WTC11 (cell line): ENCODE results near the gene APOA4. TPM values are rescaled to one million over a fixed set of nuclear protein-coding genes. Genes with fewer than 3 reads are reported as not detected.

Experiments
- ATAC-seq: fragments of 200-7000 bp; cut with Tn5 transposase; 2 replicates; pipeline ENCODE4 v1.10.0; 2021; ENCODE audit warnings: mild to moderate bottlenecking, moderate library complexity
- CTCF ChIA-PET: fragments of 300-600 bp; sonication (Branson Sonifier 250); formaldehyde crosslinking; loops from one replicate; lab custom pipeline; 2021; ENCODE audit warnings: antibody characterized with exemption; lab: Charles Lee
- POLR2A ChIA-PET: fragments of 350-600 bp; sonication (Branson Sonifier 250); formaldehyde crosslinking; loops from one replicate; lab custom pipeline; 2021; ENCODE audit warnings: antibody characterized with exemption; lab: Charles Lee
- DNase-seq: peaks from one replicate; pipeline ENCODE4 v3.0.0; 2021; ENCODE audit warnings: low spot score
- H3K27ac Mint-ChIP-seq: 2 replicates; pipeline ENCODE4 v1.8.0; 2021; ENCODE audit warnings: mixed read lengths
- H3K27me3 Mint-ChIP-seq: 2 replicates; pipeline ENCODE4 v1.8.0; 2021; ENCODE audit warnings: low read depth, mild to moderate bottlenecking, moderate library complexity, mixed read lengths
- H3K36me3 Mint-ChIP-seq: 2 replicates; pipeline ENCODE4 v1.8.0; 2021; ENCODE audit warnings: mixed read lengths
- H3K4me1 Mint-ChIP-seq: 2 replicates; pipeline ENCODE4 v1.8.0; 2022; ENCODE audit warnings: mixed read lengths
- H3K4me3 Mint-ChIP-seq: 2 replicates; pipeline ENCODE4 v1.8.0; 2021; ENCODE audit warnings: mild to moderate bottlenecking, moderate library complexity, mixed read lengths
- H3K9me3 Mint-ChIP-seq: 2 replicates; pipeline ENCODE4 v1.8.0; 2021; ENCODE audit warnings: mixed read lengths
- ATF1 ChIP-seq: sonication (generic); formaldehyde crosslinking; IDR thresholded peaks from 2 replicates; pipeline ENCODE4 v1.8.1; 2023; ENCODE audit warnings: mild to moderate bottlenecking, moderate library complexity, missing genetic modification reagents
- ATF2 ChIP-seq: sonication (generic); formaldehyde crosslinking; IDR thresholded peaks from 2 replicates; pipeline ENCODE4 v1.8.1; 2022; ENCODE audit warnings: low read depth, missing genetic modification reagents, borderline replicate concordance
- ATF3 ChIP-seq: sonication (generic); formaldehyde crosslinking; conservative IDR thresholded peaks from 2 replicates; pipeline ENCODE4 v1.8.1; 2022; ENCODE audit warnings: mild to moderate bottlenecking, missing genetic modification reagents
- CREB1 ChIP-seq: sonication (generic); formaldehyde crosslinking; IDR thresholded peaks from 2 replicates; pipeline ENCODE4 v1.8.0; 2023; ENCODE audit warnings: mild to moderate bottlenecking, missing genetic modification reagents
- E2F5 ChIP-seq: sonication (generic); formaldehyde crosslinking; IDR thresholded peaks from 2 replicates; pipeline ENCODE4 v1.8.1; 2022; ENCODE audit warnings: mild to moderate bottlenecking, moderate library complexity, missing genetic modification reagents
- ELF4 ChIP-seq: sonication (generic); formaldehyde crosslinking; IDR thresholded peaks from 2 replicates; pipeline ENCODE4 v1.8.1; 2022; ENCODE audit warnings: low read depth, mild to moderate bottlenecking, moderate library complexity, missing genetic modification reagents
- ERG ChIP-seq: fragments of 250-450 bp; sonication (Bioruptor Pico); IDR thresholded peaks from 2 replicates; pipeline ENCODE4 v1.8.0; 2021; ENCODE audit warnings: mild to moderate bottlenecking
- ETV6 ChIP-seq: sonication (generic); formaldehyde crosslinking; IDR thresholded peaks from 2 replicates; pipeline ENCODE4 v1.8.1; 2022; ENCODE audit warnings: mild to moderate bottlenecking, missing genetic modification reagents
- FOXJ3 ChIP-seq: sonication (generic); formaldehyde crosslinking; IDR thresholded peaks from 2 replicates; pipeline ENCODE4 v1.9.0; 2021; ENCODE audit warnings: missing genetic modification reagents, mild to moderate bottlenecking, borderline replicate concordance
- FOXP1 ChIP-seq: sonication (generic); formaldehyde crosslinking; IDR thresholded peaks from 2 replicates; pipeline ENCODE4 v1.8.0; 2022; ENCODE audit warnings: missing genetic modification reagents, mild to moderate bottlenecking, moderate library complexity, borderline replicate concordance
- GABPB1 ChIP-seq: sonication (generic); formaldehyde crosslinking; IDR thresholded peaks from 2 replicates; pipeline ENCODE4 v1.8.1; 2023; ENCODE audit warnings: mild to moderate bottlenecking, missing genetic modification reagents
- GRHL2 ChIP-seq: fragments of 250-450 bp; sonication (Bioruptor Pico); IDR thresholded peaks from 2 replicates; pipeline ENCODE4 v1.8.0; 2022; ENCODE audit warnings: mild to moderate bottlenecking, moderate library complexity; ENCODE audit not compliant: insufficient replicate concordance, severe bottlenecking
- NFYB ChIP-seq: sonication (generic); formaldehyde crosslinking; conservative IDR thresholded peaks from 2 replicates; pipeline ENCODE4 v1.8.0; 2022; ENCODE audit warnings: low read depth, missing genetic modification reagents
- RELA ChIP-seq: sonication (generic); formaldehyde crosslinking; IDR thresholded peaks from 2 replicates; pipeline ENCODE4 v1.8.1; 2022; ENCODE audit warnings: missing genetic modification reagents, mild to moderate bottlenecking, borderline replicate concordance
- RORB ChIP-seq: fragments of 250-450 bp; sonication (Bioruptor Pico); IDR thresholded peaks from 2 replicates; pipeline ENCODE4 v1.9.0; 2021; ENCODE audit warnings: mild to moderate bottlenecking
- SOX15 ChIP-seq: fragments of 250-450 bp; sonication (Bioruptor Pico); IDR thresholded peaks from 2 replicates; pipeline ENCODE4 v1.9.0; 2021; ENCODE audit warnings: mild to moderate bottlenecking
- TCF7 ChIP-seq: sonication (generic); formaldehyde crosslinking; IDR thresholded peaks from 2 replicates; pipeline ENCODE4 v1.8.0; 2022; ENCODE audit warnings: mild to moderate bottlenecking, low read depth, missing genetic modification reagents, moderate library complexity
- TEAD4 ChIP-seq: sonication (generic); formaldehyde crosslinking; IDR thresholded peaks from 2 replicates; pipeline ENCODE4 v1.8.0; 2022; ENCODE audit warnings: mild to moderate bottlenecking, missing genetic modification reagents
- USF1 ChIP-seq: sonication (generic); formaldehyde crosslinking; IDR thresholded peaks from 2 replicates; pipeline ENCODE4 v1.8.0; 2022; ENCODE audit warnings: mild to moderate bottlenecking, missing genetic modification reagents
- USF2 ChIP-seq: sonication (generic); formaldehyde crosslinking; IDR thresholded peaks from 2 replicates; pipeline ENCODE4 v1.8.1; 2023; ENCODE audit warnings: mild to moderate bottlenecking, missing genetic modification reagents, moderate library complexity
- ZMAT4 ChIP-seq: fragments of 250-450 bp; sonication (Bioruptor Pico); IDR thresholded peaks from 2 replicates; pipeline ENCODE4 v1.9.0; 2021; ENCODE audit warnings: mild to moderate bottlenecking
- ZNF219 ChIP-seq: sonication (generic); formaldehyde crosslinking; IDR thresholded peaks from 2 replicates; pipeline ENCODE4 v1.8.0; 2023; ENCODE audit warnings: missing genetic modification reagents, mild to moderate bottlenecking, borderline replicate concordance
- ZNF425 ChIP-seq: fragments of 250-450 bp; sonication (Bioruptor Pico); conservative IDR thresholded peaks from 2 replicates; pipeline ENCODE4 v1.9.0; 2021; ENCODE audit warnings: mild to moderate bottlenecking
- total RNA-seq: library from RNA; stranded (reverse); gene quantifications from 3 replicates; pipeline ENCODE4 v1.2.3, GENCODE V29; 2021

Gene APOA4
- total RNA-seq, 1 experiment from 2014 or later = not detected

GRCh38 chr11:116773203-116774097, 49.7 kb downstream of the APOA4 start (continued):
- no peak for TF ChIP-seq ZNF425 (CRISPR knock-in tag)
- no peak for TF ChIP-seq ELF4
- no peak for TF ChIP-seq TEAD4 (CRISPR knock-in tag)

- Mint-ChIP-seq H3K27me3 (no peaks in the 10 kb centered on the region), H3K4me1 (peaks cover 22% of the 10 kb centered on the region), H3K27ac (peak within 1 kb of the TSS; percentile 96), H3K4me3 (peak within 1 kb of the TSS; percentile 95), H3K36me3 (peaks cover 29% of the 10 kb centered on the region), H3K9me3 (no peaks in the 10 kb centered on the region)
- ChIA-PET CTCF (interaction anchor here (0.6 to 2.0 kb wide), 5 partner anchors 14 to 407 kb away, joined by 3 to 13 read pairs (median 7); partner anchors contain the start of gene APOA5), POLR2A (interaction anchor here (1.4 kb wide), 1 partner anchor 63 kb away, joined by 3 read pairs; no protein-coding TSS in a partner anchor)
- DNase-seq = peak; percentile 91
- peak; percentile 92 for ATAC-seq
- TF ChIP-seq RORB (CRISPR knock-in tag) (no peak), ATF3 (CRISPR knock-in tag) (no peak), FOXP1 (CRISPR knock-in tag) (peak; percentile 95), GRHL2 (CRISPR knock-in tag) (no peak), E2F5 (0 out of 2 replicates have a peak, but pooled peaks have one; percentile 73), TCF7 (CRISPR knock-in tag) (peak; percentile 63; the same call in 1 of the 2 replicates), RELA (CRISPR knock-in tag) (no peak), FOXJ3 (no peak), ETV6 (CRISPR knock-in tag) (peak; percentile 84), CREB1 (CRISPR knock-in tag) (no peak), USF2 (CRISPR knock-in tag) (no peak; the same call in 1 of the 2 replicates), USF1 (peak; percentile 33; the same call in 1 of the 2 replicates), SOX15 (CRISPR knock-in tag) (no peak), ELF4 (0 out of 2 replicates have a peak, but pooled peaks have one; percentile 72), ATF2 (no peak), ZMAT4 (CRISPR knock-in tag) (no peak), NFYB (CRISPR knock-in tag) (no peak; the same call in 1 of the 2 replicates), ERG (CRISPR knock-in tag) (no peak), GABPB1 (CRISPR knock-in tag) (peak; percentile 78; the same call in 1 of the 2 replicates), ZNF219 (CRISPR knock-in tag) (no peak), ATF1 (no peak)
Observed at GRCh38 chr11:116772443-116773202, 50.5 kb downstream of the APOA4 start, which contains the start of gene BUD13. TSS of gene BUD13 (minus strand) at chr11:116772987. CDS start at chr11:116772964, 23 bp downstream.
